GM19099 (cell line): Measurements from ENCODE around the gene TOMM40L.

Experiments
- POLR2A ChIP-seq: IDR thresholded peaks from 3 replicates; pipeline ENCODE4 v1.6.1; 2011; ENCODE audit warnings: low read depth; ENCODE audit not compliant: insufficient read length; ENCODE audit errors: extremely low read depth

The TOMM40L gene

GRCh38 chr1:161201836-161202712 is 23.8 kb upstream of the TOMM40L start, which contains the start of gene NDUFS2:
Gene NDUFS2, plus strand, starts transcription at chr1:161202367. Its CDS starts 19 bp downstream, at chr1:161202386.
- TF ChIP-seq POLR2A = peak; percentile 93

DNA sequence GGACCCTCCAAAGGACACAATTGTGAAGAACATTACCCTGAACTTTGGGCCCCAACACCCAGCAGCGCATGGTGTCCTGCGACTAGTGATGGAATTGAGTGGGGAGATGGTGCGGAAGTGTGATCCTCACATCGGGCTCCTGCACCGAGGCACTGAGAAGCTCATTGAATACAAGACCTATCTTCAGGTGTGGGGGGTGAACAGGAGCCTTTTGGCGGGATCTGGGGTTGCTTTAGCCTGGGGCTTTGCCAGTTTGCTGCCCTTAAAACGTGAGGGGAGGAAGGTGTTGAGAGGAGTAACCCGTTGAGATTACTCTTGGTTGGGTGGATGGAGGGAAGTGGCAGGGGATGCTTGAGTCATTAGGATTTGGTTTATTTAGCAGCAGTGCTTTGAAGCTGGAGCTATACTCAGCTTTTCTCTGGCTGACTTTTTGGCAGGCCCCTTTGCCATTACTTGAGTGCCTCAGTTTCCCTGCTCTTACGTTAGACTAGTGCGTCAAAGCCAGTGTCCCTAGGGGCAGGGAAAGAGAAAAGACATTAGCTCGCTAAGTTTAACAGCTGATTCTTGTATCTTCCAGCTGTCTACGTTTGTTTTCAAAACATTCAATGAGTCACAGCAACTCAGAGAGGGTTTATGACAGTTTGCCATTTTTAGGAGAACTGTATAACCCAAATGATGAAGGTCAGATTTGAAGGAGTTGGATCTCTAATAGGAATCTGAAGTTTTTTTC is 19.3 kb upstream of the TOMM40L start:
- no peak for TF ChIP-seq POLR2A

DNA sequence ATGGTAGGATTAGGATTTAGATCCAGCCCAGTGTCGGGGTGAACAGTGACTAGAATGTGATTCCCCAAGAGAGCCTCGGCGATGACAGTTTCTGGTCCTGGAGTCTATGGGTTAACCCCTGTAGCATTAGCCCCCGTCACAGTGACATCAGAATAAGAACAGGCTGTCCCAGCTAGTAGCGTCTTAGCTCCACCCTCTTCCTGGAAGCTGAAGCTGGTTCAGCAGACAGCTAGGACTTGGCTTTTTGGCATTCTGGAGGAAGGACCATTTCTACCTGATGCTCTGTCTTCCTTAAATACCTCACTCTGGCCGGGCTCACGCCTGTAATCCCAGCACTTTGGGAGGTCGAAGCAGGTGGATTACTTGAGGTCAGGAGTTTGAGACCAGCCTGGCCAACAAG is 18.7 kb upstream of the TOMM40L start:
- no peak for TF ChIP-seq POLR2A

DNA sequence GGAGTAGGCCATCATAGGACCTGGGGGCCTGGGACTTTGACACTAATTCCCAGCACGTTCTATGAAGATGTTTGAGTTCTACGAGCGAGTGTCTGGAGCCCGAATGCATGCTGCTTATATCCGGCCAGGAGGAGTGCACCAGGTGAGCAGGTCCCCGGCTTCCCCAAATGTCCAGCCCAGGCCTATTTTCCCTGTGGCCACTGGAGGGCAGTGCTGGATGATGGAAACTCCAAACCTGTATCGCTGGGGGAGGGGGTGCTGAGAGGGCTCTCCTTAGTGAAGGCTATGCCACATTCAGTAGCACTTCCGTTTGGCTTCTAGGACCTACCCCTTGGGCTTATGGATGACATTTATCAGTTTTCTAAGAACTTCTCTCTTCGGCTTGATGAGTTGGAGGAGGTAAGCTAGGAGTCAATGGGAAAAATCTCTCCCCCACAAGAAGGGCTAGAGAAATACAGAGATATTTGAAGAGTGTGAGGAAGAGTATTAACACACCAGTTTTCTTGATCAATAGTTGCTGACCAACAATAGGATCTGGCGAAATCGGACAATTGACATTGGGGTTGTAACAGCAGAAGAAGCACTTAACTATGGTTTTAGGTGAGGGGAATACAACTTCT is 16.0 kb upstream of the TOMM40L start:
- no peak for TF ChIP-seq POLR2A

- no peak for TF ChIP-seq POLR2A
These were observed 11.5 kb upstream of the TOMM40L start for GRCh38 chr1:161214369-161214768.

GRCh38 chr1:161215076-161215475 is 10.8 kb upstream of the TOMM40L start, which contains the start of gene FCER1G:
Gene FCER1G, plus strand, starts transcription at chr1:161215295. Its CDS starts 27 bp downstream, at chr1:161215322.
- TF ChIP-seq POLR2A = no peak

DNA sequence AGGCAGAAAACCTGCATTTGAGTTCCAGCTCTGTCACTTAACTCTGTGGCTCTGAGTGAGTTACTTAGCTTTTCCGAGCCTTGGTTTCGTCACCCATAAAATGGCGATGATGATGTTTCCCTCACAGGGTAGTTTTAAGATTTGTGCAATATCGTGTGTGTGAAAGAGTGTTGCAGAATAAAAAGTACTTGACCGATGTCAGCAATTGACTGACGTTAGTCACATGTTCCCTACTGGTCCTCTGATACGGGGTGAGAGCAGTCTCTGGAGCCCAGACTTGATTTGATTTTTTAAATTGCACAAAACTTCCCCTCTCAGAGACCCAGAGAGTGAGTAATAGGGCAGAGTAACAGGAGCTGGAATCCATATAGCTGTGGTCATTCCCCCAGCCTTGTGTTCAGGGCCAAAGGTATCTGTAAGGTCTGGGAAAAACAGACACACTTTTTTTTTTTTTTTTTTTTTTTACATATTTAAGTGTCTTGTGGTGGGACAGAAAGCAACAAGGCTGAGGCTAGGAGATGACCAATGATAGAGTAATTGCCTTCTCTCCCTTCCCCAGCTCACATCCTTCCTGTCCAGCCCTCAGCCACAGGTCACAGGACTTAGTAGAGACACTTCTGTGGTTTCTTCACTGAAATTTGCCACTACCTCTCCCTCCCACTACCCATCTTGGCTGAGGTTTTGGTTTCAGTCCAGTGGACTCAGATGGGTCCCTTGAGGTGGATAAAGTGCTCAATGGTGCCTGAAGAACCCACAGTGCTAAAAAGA is 8.7 kb upstream of the TOMM40L start:
- TF ChIP-seq POLR2A = no peak

GRCh38 chr1:161217831-161218230 is 8.0 kb upstream of the TOMM40L start:
- no peak for TF ChIP-seq POLR2A

DNA sequence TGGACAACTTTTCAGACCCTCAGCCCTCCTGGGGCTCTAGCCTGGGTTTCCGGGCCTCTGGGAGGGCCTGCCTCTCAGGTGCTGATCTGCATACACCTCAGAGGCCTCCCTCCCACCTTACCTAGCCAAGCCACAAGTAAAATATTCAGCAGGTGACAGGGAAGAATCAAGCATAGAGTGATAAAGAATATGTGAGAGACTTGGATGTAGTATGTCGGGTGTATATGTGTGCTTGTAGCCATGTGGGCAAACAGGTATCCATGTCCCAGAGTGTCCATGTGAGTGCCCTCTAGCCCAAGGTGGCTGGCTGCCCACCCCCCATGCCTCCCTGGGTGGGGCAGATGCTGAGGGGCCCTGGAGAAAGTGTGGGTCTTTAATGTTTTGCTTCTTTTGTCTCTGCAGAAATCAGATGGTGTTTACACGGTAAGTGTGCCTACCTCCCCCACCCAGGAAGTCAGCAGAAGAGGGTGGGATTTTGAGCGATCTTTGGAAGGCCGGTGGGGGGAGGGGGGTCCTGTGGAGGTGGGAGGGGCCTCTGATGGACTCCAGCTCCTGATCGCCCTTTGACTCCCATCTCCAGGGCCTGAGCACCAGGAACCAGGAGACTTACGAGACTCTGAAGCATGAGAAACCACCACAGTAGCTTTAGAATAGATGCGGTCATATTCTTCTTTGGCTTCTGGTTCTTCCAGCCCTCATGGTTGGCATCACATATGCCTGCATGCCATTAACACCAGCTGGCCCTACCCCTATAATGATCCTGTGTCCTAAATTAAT is 7.4 kb upstream of the TOMM40L start:
- TF ChIP-seq POLR2A = no peak

DNA sequence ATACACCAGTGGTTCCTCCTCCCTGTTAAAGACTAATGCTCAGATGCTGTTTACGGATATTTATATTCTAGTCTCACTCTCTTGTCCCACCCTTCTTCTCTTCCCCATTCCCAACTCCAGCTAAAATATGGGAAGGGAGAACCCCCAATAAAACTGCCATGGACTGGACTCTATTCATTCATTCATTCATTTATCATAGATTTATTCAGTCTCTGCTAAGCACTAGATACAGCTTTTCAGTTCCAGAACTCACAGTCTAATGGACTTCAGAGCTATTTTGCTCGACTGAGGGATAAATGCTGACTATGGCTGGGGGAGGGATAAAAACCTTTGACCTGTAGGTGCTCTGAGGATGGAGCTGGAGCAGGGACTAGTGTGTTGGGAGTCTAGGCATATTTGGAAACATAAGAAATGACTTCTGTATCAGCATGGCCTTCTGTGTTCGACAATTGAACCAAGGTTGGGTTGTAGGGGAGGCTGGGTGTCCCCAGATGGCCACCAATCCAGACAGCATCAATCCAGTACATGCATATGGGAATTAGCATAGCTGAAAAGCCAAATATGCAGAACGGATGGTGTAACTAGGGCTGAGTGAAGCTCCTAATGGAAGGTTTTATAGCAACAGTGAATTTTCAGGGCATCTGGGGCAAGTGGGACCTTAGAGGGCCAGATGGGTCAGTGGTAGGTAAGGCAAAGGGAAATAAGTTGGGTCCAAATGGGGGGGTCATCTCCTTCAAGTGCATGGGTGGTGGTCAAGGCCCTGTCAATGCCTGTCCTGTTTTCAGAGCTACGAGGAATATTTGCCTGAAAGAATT is 6.6 kb upstream of the TOMM40L start:
- TF ChIP-seq POLR2A = no peak

GRCh38 chr1:161220002-161220401 is 5.9 kb upstream of the TOMM40L start:
- no peak for TF ChIP-seq POLR2A

DNA sequence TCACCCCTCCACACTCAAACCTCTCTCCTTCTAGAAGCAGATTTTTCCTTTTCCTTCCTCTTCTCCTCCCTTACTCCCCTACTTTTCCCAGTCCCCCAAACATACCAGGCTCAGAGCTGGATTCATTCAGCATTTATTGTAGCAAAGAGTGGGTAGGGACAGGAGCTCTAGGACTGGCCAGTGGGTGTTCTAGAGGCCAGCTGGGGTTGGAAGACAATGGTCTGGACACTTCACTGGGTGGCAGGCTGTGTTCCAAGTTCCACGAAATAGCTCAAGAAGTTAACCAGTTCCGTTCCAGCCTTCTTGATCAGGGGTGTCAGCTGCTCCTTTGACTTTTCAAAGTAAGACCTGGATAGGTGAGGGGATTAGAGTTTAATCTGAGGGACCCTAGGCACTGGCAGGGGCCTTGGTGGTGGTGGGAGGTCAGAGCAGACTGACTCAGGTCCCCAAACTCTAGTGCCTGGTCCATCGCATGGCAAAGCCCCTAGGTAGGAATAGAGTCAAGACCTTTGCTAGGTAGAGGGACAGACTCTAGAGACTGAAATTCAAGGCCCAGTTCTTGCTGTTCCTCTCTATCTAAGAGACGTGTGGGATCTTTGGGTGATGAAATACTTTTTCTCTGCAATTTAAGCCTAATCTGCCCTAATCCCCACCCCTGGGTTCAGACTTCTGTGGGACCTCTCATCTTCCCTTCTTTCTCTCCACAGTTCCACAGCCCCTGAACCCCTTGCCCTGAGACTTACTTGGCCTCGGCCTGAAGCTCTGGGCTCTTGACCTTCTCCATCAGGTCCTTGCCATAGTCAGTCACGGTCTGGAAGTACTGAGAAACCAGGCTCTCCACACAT is 3.5 kb upstream of the TOMM40L start:
- TF ChIP-seq POLR2A = no peak
